K562 (cell line): ENCODE results near the gene NIPAL1. TPM values are rescaled to one million over a fixed set of nuclear protein-coding genes. Genes with fewer than 3 reads are reported as not detected.

Source experiments
- ATAC-seq: fragments of 200-7000 bp; cut with Tn5 transposase; 3 replicates; pipeline ENCODE4 v1.9.1; 2020; ENCODE audit warnings: moderate library complexity
- BruUV-seq: library from RNA; stranded (reverse); fragments of 400-500 nt; replicated peaks from 2 replicates; lab custom pipeline; 2021; lab: Mats Ljungman, UMichigan
- CTCF ChIA-PET: fragments of 300-600 bp; formaldehyde crosslinking; extraction: SDS; loops from one replicate; lab custom pipeline; 2021; ENCODE audit warnings: low intra/inter-chr PET ratio; lab: Yijun Ruan, JAX
- POLR2A ChIA-PET: fragments of 300-600, 350-650 bp; sonication (Branson Sonifier 250); formaldehyde crosslinking; extraction: SDS; loops from one replicate; lab custom pipeline; 2021; ENCODE audit warnings: antibody characterized with exemption, inconsistent platforms; lab: Yijun Ruan, JAX
- DNase-seq, 4 experiments: peaks; one replicate each; pipeline versions ENCODE4 v3.0.0 to v3.0.0-alpha.2; 2011 to 2018; ENCODE audit warnings: low spot score in 3 of 4, mixed read lengths in 3 of 4; ENCODE audit errors: extremely low read depth in 1 of 4
- FAIRE-seq: peaks from 2 replicates; lab custom pipeline; 2011; peaks lifted over from hg19 to GRCh38; lab: Jason Lieb, UNC
- H2AFZ ChIP-seq: 2 replicates; pipeline ENCODE4 v1.6.0; 2011; ENCODE audit warnings: low read depth, low read length, control low read depth, inconsistent platforms
- H3K27ac ChIP-seq: fragments of 200-600 bp; 3 replicates; pipeline ENCODE4 v1.8.0; 2011; ENCODE audit warnings: low read depth, mild to moderate bottlenecking, control low read depth, inconsistent platforms, low read length, moderate library complexity, mixed read lengths; ENCODE audit errors: extremely low read depth
- H3K27me3 ChIP-seq, 2 experiments: fragments of 300-600 bp in 1 of 2; 2 replicates in 1 of 2; 3 replicates in 1 of 2; pipeline versions ENCODE4 v1.6.0 to v1.8.0; 2011; ENCODE audit warnings: inconsistent platforms in 2 of 2, low read length in 2 of 2, mild to moderate bottlenecking in 1 of 2, mixed read lengths in 1 of 2, moderate library complexity in 1 of 2; ENCODE audit not compliant: control insufficient read depth in 2 of 2, insufficient read depth in 2 of 2
- H3K36me3 ChIP-seq: fragments of 300-600 bp; 3 replicates; pipeline ENCODE4 v1.8.0; 2011; ENCODE audit warnings: mild to moderate bottlenecking, low read length, inconsistent platforms; ENCODE audit not compliant: control insufficient read depth, insufficient read depth
- H3K4me1 ChIP-seq, 2 experiments: fragments of 200-600 bp in 1 of 2; replicated peaks in 1 of 2; 2 replicates in 1 of 2; 3 replicates in 1 of 2; pipeline versions ENCODE4 v1.5.1 to v1.8.0; 2011; ENCODE audit warnings: inconsistent platforms in 2 of 2, low read length in 2 of 2, mild to moderate bottlenecking in 1 of 2, mixed read lengths in 1 of 2, moderate library complexity in 1 of 2; ENCODE audit not compliant: control insufficient read depth in 2 of 2, insufficient read depth in 2 of 2
- H3K4me2 ChIP-seq: 2 replicates; pipeline ENCODE4 v1.6.1; 2011; ENCODE audit warnings: low read length, control low read depth, inconsistent platforms, mixed read lengths; ENCODE audit not compliant: insufficient read depth
- H3K4me3 ChIP-seq: fragments of 200-600 bp; sonication (generic), shearing (Covaris generic); 2 replicates; pipeline ENCODE4 v1.5.1; 2016; ENCODE audit warnings: control low read depth, inconsistent platforms
- H3K79me2 ChIP-seq: fragments of 200-600 bp; 3 replicates; pipeline ENCODE4 v1.8.0; 2011; ENCODE audit warnings: low read length, inconsistent platforms; ENCODE audit not compliant: control insufficient read depth, insufficient read depth
- H3K9ac ChIP-seq, 2 experiments: 2 replicates each; pipeline versions ENCODE4 v1.6.0 to v1.6.1; 2011; ENCODE audit warnings: low read depth in 2 of 2, low read length in 2 of 2, control low read depth in 1 of 2, inconsistent platforms in 1 of 2, mild to moderate bottlenecking in 1 of 2, mixed read lengths in 1 of 2; ENCODE audit not compliant: insufficient read depth in 1 of 2
- H3K9me1 ChIP-seq: one replicate; pipeline ENCODE4 v1.6.0; 2011; ENCODE audit warnings: inconsistent platforms, mild to moderate bottlenecking, low read length, moderate library complexity; ENCODE audit not compliant: control insufficient read depth, insufficient read depth
- H3K9me3 ChIP-seq: replicated peaks from 2 replicates; pipeline ENCODE4 v1.5.1; 2011; ENCODE audit warnings: low read depth, low read length, inconsistent platforms; ENCODE audit not compliant: control insufficient read depth, insufficient read depth
- H4K20me1 ChIP-seq: replicated peaks from 2 replicates; pipeline ENCODE4 v1.6.1; 2011; ENCODE audit warnings: low read length, inconsistent platforms, mixed read lengths; ENCODE audit not compliant: control insufficient read depth, insufficient read depth
- CEBPG ChIP-seq, 3 experiments: fragments of 200-800 bp in 1 of 3; sonication (Bioruptor generic) in 1 of 3; sonication (generic) in 1 of 3; formaldehyde crosslinking in 1 of 3; IDR thresholded peaks in 2 of 3; conservative IDR thresholded peaks in 1 of 3; 2 replicates each; pipeline versions ENCODE4 v1.6.1 to v1.8.0; 2016 to 2022; ENCODE audit warnings: missing compliant biosample characterization in 2 of 3, missing genetic modification characterization in 2 of 3, mild to moderate bottlenecking in 1 of 3, missing genetic modification reagents in 1 of 3
- CTBP1 ChIP-seq: fragments of 450-650 bp; IDR thresholded peaks from 2 replicates; pipeline ENCODE4 v1.6.1; 2016; ENCODE audit warnings: borderline replicate concordance
- FOS ChIP-seq: IDR thresholded peaks from 3 replicates; pipeline ENCODE4 v1.6.1; 2011; ENCODE audit not compliant: insufficient read length; ENCODE audit errors: extremely low read depth
- MGA ChIP-seq: fragments of 450-650 bp; IDR thresholded peaks from 2 replicates; pipeline ENCODE4 v1.6.1; 2016; ENCODE audit warnings: mild to moderate bottlenecking, moderate library complexity
- PHF20 ChIP-seq: fragments of 450-650 bp; IDR thresholded peaks from 2 replicates; pipeline ENCODE4 v1.6.1; 2018; ENCODE audit not compliant: partially characterized antibody
- SETDB1 ChIP-seq: IDR thresholded peaks from one replicate; pipeline ENCODE4 v1.6.1; 2012; ENCODE audit warnings: low read length, control low read depth, inconsistent platforms
- SRF ChIP-seq, 2 experiments: fragments of 250-450, 450-650 bp in 1 of 2; sonication (Bioruptor Pico) in 1 of 2; sonication (generic) in 1 of 2; formaldehyde crosslinking; IDR thresholded peaks; 2 replicates each; pipeline versions ENCODE4 v1.5.0 to v1.5.1; 2020 to 2022; ENCODE audit warnings: mild to moderate bottlenecking in 1 of 2, missing genetic modification reagents in 1 of 2
- TRIM25 ChIP-seq: fragments of 450-650 bp; IDR thresholded peaks from 2 replicates; pipeline ENCODE4 v1.7.0; 2016; ENCODE audit warnings: borderline replicate concordance
- ZNF76 ChIP-seq: fragments of 250-450 bp; sonication (Bioruptor Pico); IDR thresholded peaks from 2 replicates; pipeline ENCODE4 v1.4.0; 2020; ENCODE audit warnings: mild to moderate bottlenecking, moderate library complexity, borderline replicate concordance
- WGBS: fragments of 100-300 bp; shearing (Covaris generic); methylation state at CpG from one replicate; pipeline ENCODE4 v1.1.6; 2016; ENCODE audit warnings: low coverage, mixed read lengths; ENCODE audit not compliant: insufficient coverage; ENCODE audit errors: missing lambda C conversion rate; 5-methylcytosine and 5-hydroxymethylcytosine counted together
- in situ Hi-C: fragments of 300-500 bp; cut with MboI; formaldehyde crosslinking; loops from 4 replicates; pipeline ENCODE4 v1.15.0; 2018; ENCODE audit warnings: inconsistent platforms, mixed read lengths
- intact Hi-C: fragments of 100-400 bp; cut with micrococcal nuclease; formaldehyde crosslinking; loops from 2 replicates; pipeline ENCODE4 v1.14.2; 2022
- polyA plus RNA-seq, 8 experiments: library from polyadenylated mRNA; depleted of rRNA in 4 of 8; stranded (reverse) in 5 of 8; unstranded in 3 of 8; fragments of >200 nt; fragmentation: Nextera tagmentation in 2 of 8; fragmentation: Illumina TruSeq in 1 of 8; extraction: Ambion mirVana in 2 of 8; extraction: Trizol in 1 of 8; gene quantifications; 2 replicates each; pipeline versions ENCODE4 v1.2.1 to v1.2.3, GENCODE V29; 2011 to 2014; ENCODE audit warnings: inconsistent platforms in 1 of 8, missing spikeins in 1 of 8
- total RNA-seq, 7 experiments: library from RNA; depleted of rRNA in 6 of 7; stranded (reverse); fragments of >200 nt in 6 of 7; fragmentation: Illumina TruSeq in 2 of 7; extraction: Trizol in 2 of 7; gene quantifications; 2 replicates each; pipeline versions ENCODE4 v1.2.1 to v1.2.3, GENCODE V29; 2011 to 2021; ENCODE audit warnings: low replicate concordance in 1 of 7

The NIPAL1 gene
- total and polyA plus RNA-seq, 9 of the 15 experiments (the other 6 are each of a cell fraction or from before 2014, with no cell fraction given) = 0.03 to 0.43 (median 0.25) TPM

- intact Hi-C loops = no loop called here
- no peak for FAIRE-seq
- Histone ChIP-seq H3K4me3 (no peak overlapping the region), H3K4me2 (no peak overlapping the region), H3K9me3 (no peaks in the 10 kb centered on the region), H4K20me1 (no peaks in the 10 kb centered on the region), H3K27me3 (no peaks in the 10 kb centered on the region), H3K79me2 (no peaks in the 10 kb centered on the region), H3K9me1 (no peaks in the 10 kb centered on the region), H3K27ac (no peak overlapping the region), H2AFZ (no peak overlapping the region), H3K9ac (no peak overlapping the region), H3K4me1 (no peaks in the 10 kb centered on the region), H3K36me3 (no peaks in the 10 kb centered on the region)
- ChIA-PET CTCF (no interaction called here), POLR2A (interaction anchor here (0.5 to 1.5 kb wide), 3 partner anchors 9 to 11 kb away, joined by 3 to 4 read pairs (median 3); no protein-coding TSS in a partner anchor)
- no peak for ATAC-seq
- 6% methylated on average over 3 of the region's 3 CpGs for WGBS
- in situ Hi-C loops = no loop called here
- DNase-seq = no peak
- BruUV-seq = no TSS peak
- TF ChIP-seq ZNF76 (CRISPR knock-in tag) = no peak
- no peak for TF ChIP-seq SETDB1
- TF ChIP-seq MGA = no peak
- TF ChIP-seq FOS = no peak
- TF ChIP-seq PHF20 = no peak
- no peak for TF ChIP-seq CTBP1
- TF ChIP-seq TRIM25 = no peak
- TF ChIP-seq SRF (CRISPR knock-in tag; IDR thresholded peaks at IDR 0.05) = no peak
- TF ChIP-seq CEBPG (CRISPR knock-in tag; IDR thresholded peaks at IDR 0.05) = no peak
- no peak for TF ChIP-seq CEBPG (tag; conservative IDR thresholded peaks at IDR 0.05 in 1 of 2, IDR thresholded peaks at IDR 0.05 in 1 of 2)
These were observed 19.4 kb downstream of the NIPAL1 start for GRCh38 chr4:48035952-48036351.
